Activated CD8-positive, alpha-beta T cell treated with anti-CD3 and anti-CD28 coated beads for 36 hours (primary cell): ENCODE data around the gene GNG8. TPM values are rescaled to one million over a fixed set of nuclear protein-coding genes. Genes with fewer than 3 reads are reported as not detected.

ENCODE experiments used
- ATAC-seq: fragments of 200-7000 bp; cut with Tn5 transposase; one replicate; pipeline ENCODE4 v1.10.0; 2021; ENCODE audit warnings: mild to moderate bottlenecking, moderate library complexity
- CTCF ChIA-PET: fragments of 350-600 bp; sonication (Branson Sonifier 250); formaldehyde crosslinking; loops from one replicate; lab custom pipeline; 2021; ENCODE audit warnings: antibody characterized with exemption; lab: Charles Lee
- POLR2A ChIA-PET: fragments of 350-600 bp; sonication (Branson Sonifier 250); formaldehyde crosslinking; loops from one replicate; lab custom pipeline; 2021; ENCODE audit warnings: antibody characterized with exemption; lab: Charles Lee
- DNase-seq: peaks from one replicate; pipeline ENCODE4 v3.0.0-alpha.2; 2020
- H3K27ac Mint-ChIP-seq: one replicate; pipeline ENCODE4 v1.8.0; 2021; ENCODE audit warnings: mild to moderate bottlenecking, mixed read lengths
- H3K27me3 Mint-ChIP-seq: one replicate; pipeline ENCODE4 v1.8.0; 2021; ENCODE audit warnings: mixed read lengths
- H3K36me3 Mint-ChIP-seq: one replicate; pipeline ENCODE4 v1.8.0; 2021; ENCODE audit warnings: low read depth, mixed read lengths
- H3K4me1 Mint-ChIP-seq: one replicate; pipeline ENCODE4 v1.8.0; 2021; ENCODE audit warnings: low read depth, mixed read lengths
- H3K4me3 Mint-ChIP-seq: one replicate; pipeline ENCODE4 v1.8.0; 2021; ENCODE audit warnings: mild to moderate bottlenecking, moderate library complexity, mixed read lengths
- H3K9me3 Mint-ChIP-seq: one replicate; pipeline ENCODE4 v1.8.0; 2021; ENCODE audit warnings: mixed read lengths
- CTCF ChIP-seq: fragments of 200-600 bp; IDR thresholded peaks from one replicate; pipeline ENCODE4 v1.8.0; 2022; ENCODE audit warnings: antibody characterized with exemption, mild to moderate bottlenecking
- intact Hi-C: fragments of 100-400 bp; cut with micrococcal nuclease; formaldehyde crosslinking; loops from one replicate; pipeline ENCODE4 v1.10.0; 2022
- total RNA-seq, 2 experiments: library from RNA; stranded (reverse); gene quantifications; one replicate each; pipeline ENCODE4 v1.2.3, GENCODE V29; 2021

GNG8 gene
- total RNA-seq, 2 experiments from 2014 or later, result 33.0 to 45.4 TPM

- H3K36me3 Mint-ChIP-seq, result peaks cover 23% of the 10 kb centered on the region
- H3K4me3 Mint-ChIP-seq, result no peak overlapping the region
- no peak for DNase-seq
- POLR2A ChIA-PET, result interaction anchor here (1.3 to 1.5 kb wide), 3 partner anchors 10 to 18 kb away, joined by 3 to 6 read pairs (median 3); no protein-coding TSS in a partner anchor
- TF ChIP-seq CTCF, result no peak
- ATAC-seq, result no peak
- no peaks in the 10 kb centered on the region for H3K9me3 Mint-ChIP-seq
- intact Hi-C loops, result no loop called here
- peaks cover 36% of the 10 kb centered on the region for H3K4me1 Mint-ChIP-seq
- peaks cover 3% of the 10 kb centered on the region for H3K27me3 Mint-ChIP-seq
- H3K27ac Mint-ChIP-seq, result no peak overlapping the region
- CTCF ChIA-PET, result interaction anchor here (0.7 to 5.1 kb wide), 5 partner anchors 10 to 102 kb away, joined by 3 to 28 read pairs (median 5); partner anchors contain the start of genes CALM3 and DACT3
Measured at GRCh38 chr19:46626446-46626845, 9.6 kb downstream of the GNG8 start.

GRCh38 chr19:46625731-46626130, 10.3 kb downstream of the GNG8 start:
- TF ChIP-seq CTCF, result no peak
- ATAC-seq (no peak), DNase-seq (no peak)
- peaks cover 3% of the 10 kb centered on the region for H3K27me3 Mint-ChIP-seq
- H3K4me3 Mint-ChIP-seq, result peak overlapping the region; percentile 96
- H3K9me3 Mint-ChIP-seq, result no peaks in the 10 kb centered on the region
- H3K36me3 Mint-ChIP-seq, result peaks cover 30% of the 10 kb centered on the region
- peak overlapping the region; percentile 96 for H3K27ac Mint-ChIP-seq
- intact Hi-C loops, result no loop called here
- ChIA-PET CTCF (interaction anchor here (1.1 to 5.1 kb wide), 4 partner anchors 9 to 36 kb away, joined by 4 to 28 read pairs (median 8); partner anchors contain the start of genes CALM3 and DACT3), POLR2A (interaction anchor here (1.3 to 2.3 kb wide), 3 partner anchors 9 to 18 kb away, joined by 3 to 10 read pairs (median 6); no protein-coding TSS in a partner anchor)
- peaks cover 43% of the 10 kb centered on the region for H3K4me1 Mint-ChIP-seq

GRCh38 chr19:46624958-46625661, 10.9 kb downstream of the GNG8 start, which contains the start of gene PTGIR:
TSS of gene PTGIR (minus strand) at chr19:46625089. CDS start at chr19:46624225, 864 bp downstream.
- ChIA-PET POLR2A (interaction anchor here (0.9 to 11.8 kb wide), 6 partner anchors 7 to 23 kb away, joined by 3 to 116 read pairs (median 6); no protein-coding TSS in a partner anchor), CTCF (interaction anchor here (1.1 to 5.1 kb wide), 4 partner anchors 8 to 37 kb away, joined by 4 to 28 read pairs (median 8); partner anchors contain the start of genes CALM3 and DACT3)
- DNase-seq (peak; percentile 62), ATAC-seq (peak; percentile 64)
- H3K27ac Mint-ChIP-seq, result peak within 1 kb of the TSS; percentile 96
- H3K4me3 Mint-ChIP-seq, result peak within 1 kb of the TSS; percentile 96
- peaks cover 49% of the 10 kb centered on the region for H3K4me1 Mint-ChIP-seq
- no peak for TF ChIP-seq CTCF
- H3K9me3 Mint-ChIP-seq, result no peaks in the 10 kb centered on the region
- peaks cover 34% of the 10 kb centered on the region for H3K36me3 Mint-ChIP-seq
- intact Hi-C loops, result no loop called here
- peaks cover 3% of the 10 kb centered on the region for H3K27me3 Mint-ChIP-seq

GRCh38 chr19:46623915-46624502, 12.0 kb downstream of the GNG8 start:
- ATAC-seq (no peak), DNase-seq (no peak)
- ChIA-PET POLR2A (interaction anchor here (0.9 to 11.8 kb wide), 5 partner anchors 8 to 22 kb away, joined by 3 to 116 read pairs (median 6); no protein-coding TSS in a partner anchor), CTCF (interaction anchor here (0.6 to 5.1 kb wide), 3 partner anchors 10 to 38 kb away, joined by 3 to 28 read pairs (median 11); partner anchors contain the start of gene DACT3)
- no peak for TF ChIP-seq CTCF
- Mint-ChIP-seq H3K4me3 (peak overlapping the region; percentile 96), H3K4me1 (peaks cover 58% of the 10 kb centered on the region), H3K27ac (peak overlapping the region; percentile 96), H3K36me3 (peaks cover 40% of the 10 kb centered on the region), H3K27me3 (peaks cover 3% of the 10 kb centered on the region), H3K9me3 (no peaks in the 10 kb centered on the region)
- intact Hi-C loops, result no loop called here
